Calu3 (cell line): ENCODE results near the gene EPYC. TPM values are rescaled to one million over a fixed set of nuclear protein-coding genes. Genes with fewer than 3 reads are reported as not detected.
"Not testable (repeated sequence)": the region's sequence is repeated elsewhere in the genome, so short reads cannot be mapped to it uniquely, and the experiment has no call there.

Experiments
- BruUV-seq: library from RNA; stranded (reverse); fragments of 400-500 nt; replicated peaks from 2 replicates; lab custom pipeline; 2021; lab: Mats Ljungman, UMichigan
- CTCF ChIA-PET: fragments of 300-600 bp; sonication (Branson Sonifier 250); formaldehyde crosslinking; loops from one replicate; lab custom pipeline; 2022; ENCODE audit warnings: antibody characterized with exemption; lab: Charles Lee
- DNase-seq: peaks from one replicate; pipeline ENCODE4 v3.0.0; 2022
- H3K27ac Mint-ChIP-seq: one replicate; pipeline ENCODE4 v1.8.0; 2022; ENCODE audit warnings: mixed read lengths; ENCODE audit not compliant: unreplicated experiment
- H3K27me3 Mint-ChIP-seq: one replicate; pipeline ENCODE4 v1.8.0; 2022; ENCODE audit warnings: mixed read lengths; ENCODE audit not compliant: unreplicated experiment
- H3K36me3 Mint-ChIP-seq: one replicate; pipeline ENCODE4 v1.8.0; 2022; ENCODE audit warnings: mild to moderate bottlenecking, moderate library complexity, mixed read lengths; ENCODE audit not compliant: insufficient read depth, unreplicated experiment
- H3K4me1 Mint-ChIP-seq: one replicate; pipeline ENCODE4 v1.8.0; 2022; ENCODE audit warnings: mild to moderate bottlenecking, low read depth, mixed read lengths; ENCODE audit not compliant: unreplicated experiment
- H3K4me3 Mint-ChIP-seq: one replicate; pipeline ENCODE4 v1.8.0; 2022; ENCODE audit warnings: mild to moderate bottlenecking, low read depth, moderate library complexity, mixed read lengths; ENCODE audit not compliant: unreplicated experiment
- H3K9me3 Mint-ChIP-seq: one replicate; pipeline ENCODE4 v1.8.0; 2022; ENCODE audit warnings: low read depth, mixed read lengths; ENCODE audit not compliant: unreplicated experiment
- CTCF ChIP-seq: fragments of 200-600 bp; IDR thresholded peaks from one replicate; pipeline ENCODE4 v1.8.0; 2022; ENCODE audit warnings: antibody characterized with exemption; ENCODE audit not compliant: unreplicated experiment
- intact Hi-C: fragments of 100-400 bp; cut with micrococcal nuclease; formaldehyde crosslinking; loops from one replicate; pipeline ENCODE4 v1.10.0; 2022; ENCODE audit not compliant: unreplicated experiment
- total RNA-seq: library from RNA; stranded (reverse); gene quantifications from 2 replicates; pipeline ENCODE4 v1.2.3, GENCODE V29; 2022

Gene EPYC
- total RNA-seq, 1 experiment from 2014 or later = not detected

- H3K36me3 Mint-ChIP-seq = no peaks in the 10 kb centered on the region
- intact Hi-C loops = no loop called here
- no peak for DNase-seq
- no peak overlapping the region for H3K27ac Mint-ChIP-seq
- H3K4me3 Mint-ChIP-seq = no peak overlapping the region
- no peaks in the 10 kb centered on the region for H3K27me3 Mint-ChIP-seq
- no peaks in the 10 kb centered on the region for H3K9me3 Mint-ChIP-seq
- no peak for TF ChIP-seq CTCF
- BruUV-seq = no TSS peak
- CTCF ChIA-PET = no interaction called here
- peaks cover 7% of the 10 kb centered on the region for H3K4me1 Mint-ChIP-seq
Measured at GRCh38 chr12:90987101-90987500, 17.7 kb downstream of the EPYC start.

- BruUV-seq, H3K36me3 Mint-ChIP-seq, CTCF ChIA-PET, intact Hi-C loops, DNase-seq, H3K4me3 Mint-ChIP-seq, H3K27ac Mint-ChIP-seq, H3K4me1 Mint-ChIP-seq, H3K9me3 Mint-ChIP-seq, H3K27me3 Mint-ChIP-seq: not testable (repeated sequence)
Measured at GRCh38 chr12:90985331-90985730, 19.4 kb downstream of the EPYC start.

- no peak overlapping the region for H3K4me3 Mint-ChIP-seq
- TF ChIP-seq CTCF = no peak
- no peaks in the 10 kb centered on the region for H3K27me3 Mint-ChIP-seq
- H3K9me3 Mint-ChIP-seq = no peaks in the 10 kb centered on the region
- peaks cover 7% of the 10 kb centered on the region for H3K4me1 Mint-ChIP-seq
- H3K27ac Mint-ChIP-seq = no peak overlapping the region
- H3K36me3 Mint-ChIP-seq = no peaks in the 10 kb centered on the region
- CTCF ChIA-PET = no interaction called here
- intact Hi-C loops = no loop called here
- no TSS peak for BruUV-seq
- no peak for DNase-seq
Measured at GRCh38 chr12:90984114-90984513, 20.7 kb downstream of the EPYC start.

GRCh38 chr12:90982170-90982569, 22.6 kb downstream of the EPYC start:
- Mint-ChIP-seq H3K27me3 (no peaks in the 10 kb centered on the region), H3K9me3 (no peaks in the 10 kb centered on the region), H3K4me3 (no peak overlapping the region), H3K4me1 (peaks cover 2% of the 10 kb centered on the region), H3K27ac (no peak overlapping the region), H3K36me3 (no peaks in the 10 kb centered on the region)
- DNase-seq = no peak
- no peak for TF ChIP-seq CTCF
- intact Hi-C loops = no loop called here
- no TSS peak for BruUV-seq
- CTCF ChIA-PET = no interaction called here

- no peak overlapping the region for H3K27ac Mint-ChIP-seq
- CTCF ChIA-PET = no interaction called here
- intact Hi-C loops = loop anchor here (5.0 kb wide), 1 partner anchor 197 kb away; no protein-coding TSS in a partner anchor
- H3K9me3 Mint-ChIP-seq = no peaks in the 10 kb centered on the region
- no peak for DNase-seq
- peaks cover 11% of the 10 kb centered on the region for H3K4me1 Mint-ChIP-seq
- no peaks in the 10 kb centered on the region for H3K36me3 Mint-ChIP-seq
- H3K4me3 Mint-ChIP-seq = no peak overlapping the region
- no TSS peak for BruUV-seq
- H3K27me3 Mint-ChIP-seq = no peaks in the 10 kb centered on the region
- no peak for TF ChIP-seq CTCF
Measured at GRCh38 chr12:90979951-90980350, 24.8 kb downstream of the EPYC start.
